IMR-90 (cell line): ENCODE data around the gene RNASE3. TPM values are rescaled to one million over a fixed set of nuclear protein-coding genes. Genes with fewer than 3 reads are reported as not detected.
"Not testable (repeated sequence)": the region's sequence is repeated elsewhere in the genome, so short reads cannot be mapped to it uniquely, and the experiment has no call there.

Experiments used
- ATAC-seq: fragments of 200-7000 bp; cut with Tn5 transposase; 2 replicates; pipeline ENCODE4 v1.9.1; 2020; ENCODE audit warnings: low read depth, mild to moderate bottlenecking, moderate library complexity
- BruUV-seq: library from RNA; stranded (reverse); fragments of 400-500 nt; replicated peaks from 2 replicates; lab custom pipeline; 2021; lab: Mats Ljungman, UMichigan
- CTCF ChIA-PET: fragments of 300-600 bp; formaldehyde crosslinking; extraction: SDS; loops from one replicate; lab custom pipeline; 2021; ENCODE audit warnings: antibody characterized with exemption; lab: Yijun Ruan, JAX
- POLR2A ChIA-PET: fragments of 300-600 bp; sonication (Branson Sonifier 250); formaldehyde crosslinking; loops from one replicate; lab custom pipeline; 2022; ENCODE audit warnings: antibody characterized with exemption; ENCODE audit not compliant: unreplicated experiment; lab: Charles Lee
- DNase-seq: peaks from one replicate; pipeline ENCODE4 v3.0.0; 2013
- H2AFZ ChIP-seq: replicated peaks from 2 replicates; pipeline ENCODE3; 2013; ENCODE audit warnings: low read length, mild to moderate bottlenecking; ENCODE audit not compliant: poor library complexity
- H2AK5ac ChIP-seq: 2 replicates; pipeline ENCODE4 v1.6.1; 2013; ENCODE audit warnings: low read depth, low read length, inconsistent platforms
- H2AK9ac ChIP-seq: replicated peaks from 2 replicates; pipeline ENCODE3; 2013; ENCODE audit warnings: mild to moderate bottlenecking, low read depth, low read length, moderate library complexity; ENCODE audit not compliant: poor library complexity
- H2BK120ac ChIP-seq: 2 replicates; pipeline ENCODE4 v1.6.1; 2013; ENCODE audit warnings: low read depth, low read length, inconsistent platforms
- H2BK15ac ChIP-seq: 3 replicates; pipeline ENCODE4 v1.6.1; 2013; ENCODE audit warnings: low read depth, low read length, inconsistent platforms
- H2BK20ac ChIP-seq: 2 replicates; pipeline ENCODE4 v1.6.1; 2013; ENCODE audit warnings: low read depth, mild to moderate bottlenecking, inconsistent platforms, low read length, moderate library complexity
- H2BK5ac ChIP-seq: 2 replicates; pipeline ENCODE4 v1.6.1; 2013; ENCODE audit warnings: mild to moderate bottlenecking, low read depth, low read length, inconsistent platforms; ENCODE audit not compliant: poor library complexity, severe bottlenecking
- H3K14ac ChIP-seq: replicated peaks from 2 replicates; pipeline ENCODE4 v1.6.1; 2013; ENCODE audit warnings: low read depth, low read length, inconsistent platforms
- H3K18ac ChIP-seq: 2 replicates; pipeline ENCODE4 v1.6.1; 2013; ENCODE audit warnings: low read depth, low read length, control low read depth
- H3K23ac ChIP-seq: 2 replicates; pipeline ENCODE4 v1.6.1; 2013; ENCODE audit warnings: low read depth, low read length, inconsistent platforms
- H3K27ac ChIP-seq: 2 replicates; pipeline ENCODE4 v1.5.1; 2013; ENCODE audit warnings: mild to moderate bottlenecking, control low read depth, low read length; ENCODE audit not compliant: insufficient read depth
- H3K27me3 ChIP-seq: 2 replicates; pipeline ENCODE4 v1.6.1; 2013; ENCODE audit warnings: low read length; ENCODE audit not compliant: control insufficient read depth, insufficient read depth
- H3K36me3 ChIP-seq: 2 replicates; pipeline ENCODE4 v1.6.1; 2013; ENCODE audit warnings: low read length, mixed read lengths; ENCODE audit not compliant: control insufficient read depth, insufficient read depth
- H3K4ac ChIP-seq: 2 replicates; pipeline ENCODE4 v1.6.1; 2013; ENCODE audit warnings: low read depth, low read length, inconsistent platforms
- H3K4me1 ChIP-seq: 2 replicates; pipeline ENCODE4 v1.6.1; 2013; ENCODE audit warnings: low read length, mixed read lengths; ENCODE audit not compliant: control insufficient read depth, insufficient read depth
- H3K4me2 ChIP-seq: 2 replicates; pipeline ENCODE4 v1.6.1; 2013; ENCODE audit warnings: low read depth, mild to moderate bottlenecking, control low read depth, low read length, moderate library complexity
- H3K4me3 ChIP-seq: 2 replicates; pipeline ENCODE4 v1.5.1; 2013; ENCODE audit warnings: low read depth, mild to moderate bottlenecking, control low read depth, low read length, moderate library complexity; ENCODE audit not compliant: insufficient read depth
- H3K56ac ChIP-seq: 2 replicates; pipeline ENCODE4 v1.6.1; 2013; ENCODE audit warnings: low read length, inconsistent platforms; ENCODE audit not compliant: insufficient read depth; ENCODE audit errors: extremely low read depth
- H3K79me1 ChIP-seq, 2 experiments: 2 replicates each; pipeline ENCODE4 v1.6.1; 2013; ENCODE audit warnings: low read length in 2 of 2, inconsistent platforms in 1 of 2, low read depth in 1 of 2
- H3K9ac ChIP-seq: 2 replicates; pipeline ENCODE4 v1.6.1; 2013; ENCODE audit warnings: low read depth, low read length, control low read depth
- H3K9me1 ChIP-seq: 2 replicates; pipeline ENCODE4 v1.6.1; 2013; ENCODE audit warnings: low read length, inconsistent platforms; ENCODE audit not compliant: insufficient read depth
- H3K9me3 ChIP-seq: 2 replicates; pipeline ENCODE4 v1.6.1; 2013; ENCODE audit warnings: low read length; ENCODE audit not compliant: control insufficient read depth, insufficient read depth
- H4K20me1 ChIP-seq: 2 replicates; pipeline ENCODE4 v1.6.1; 2013; ENCODE audit warnings: low read length, inconsistent platforms; ENCODE audit not compliant: insufficient read depth
- H4K5ac ChIP-seq: 2 replicates; pipeline ENCODE4 v1.6.1; 2013; ENCODE audit warnings: mild to moderate bottlenecking, low read depth, low read length, control low read depth
- H4K8ac ChIP-seq, 2 experiments: 2 replicates each; pipeline ENCODE4 v1.6.1; 2013; ENCODE audit warnings: low read depth in 2 of 2, low read length in 2 of 2, control low read depth in 1 of 2, inconsistent platforms in 1 of 2
- H4K91ac ChIP-seq: 2 replicates; pipeline ENCODE4 v1.6.1; 2013; ENCODE audit warnings: low read depth, low read length, inconsistent platforms; ENCODE audit not compliant: insufficient read depth
- CEBPB ChIP-seq: IDR thresholded peaks from 2 replicates; pipeline ENCODE4 v1.6.1; 2012; ENCODE audit warnings: low read depth, low read length, improper control_type of control experiment
- WGBS, 2 experiments: methylation state at CpG; one replicate each; pipeline versions ENCODE4 v1.1.5 to v1.1.7; 2013; ENCODE audit warnings: missing lambda C conversion rate in 2 of 2; ENCODE audit not compliant: insufficient read length in 1 of 2; ENCODE audit errors: extremely low coverage in 2 of 2; 5-methylcytosine and 5-hydroxymethylcytosine counted together
- dilution Hi-C: fragments of 300-500 bp; cut with HindIII; formaldehyde crosslinking; loops from one replicate; pipeline ENCODE4 v1.14.3; 2018; ENCODE audit warnings: low sequenced_read_pairs; ENCODE audit not compliant: unreplicated experiment
- in situ Hi-C: fragments of 300-500 bp; cut with MboI; formaldehyde crosslinking; loops from 3 replicates; pipeline ENCODE4 v1.14.3; 2019; ENCODE audit warnings: low sequenced_read_pairs, inconsistent platforms, mixed read lengths
- intact Hi-C: fragments of 100-400 bp; cut with micrococcal nuclease; formaldehyde crosslinking; loops from 2 replicates; pipeline ENCODE4 v1.10.0; 2022
- polyA plus RNA-seq, 3 experiments: library from polyadenylated mRNA; depleted of rRNA; stranded (reverse); fragments of >200 nt; gene quantifications; 2 replicates each; pipeline ENCODE4 v1.2.3, GENCODE V29; 2012; ENCODE audit warnings: low replicate concordance in 1 of 3
- total RNA-seq: library from RNA; depleted of rRNA; stranded (reverse); fragments of >200 nt; gene quantifications from 2 replicates; pipeline ENCODE4 v1.2.3, GENCODE V29; 2012

The RNASE3 gene
- total and polyA plus RNA-seq, 2 of the 4 experiments (the other 2 are of a cell fraction): not detected

DNA sequence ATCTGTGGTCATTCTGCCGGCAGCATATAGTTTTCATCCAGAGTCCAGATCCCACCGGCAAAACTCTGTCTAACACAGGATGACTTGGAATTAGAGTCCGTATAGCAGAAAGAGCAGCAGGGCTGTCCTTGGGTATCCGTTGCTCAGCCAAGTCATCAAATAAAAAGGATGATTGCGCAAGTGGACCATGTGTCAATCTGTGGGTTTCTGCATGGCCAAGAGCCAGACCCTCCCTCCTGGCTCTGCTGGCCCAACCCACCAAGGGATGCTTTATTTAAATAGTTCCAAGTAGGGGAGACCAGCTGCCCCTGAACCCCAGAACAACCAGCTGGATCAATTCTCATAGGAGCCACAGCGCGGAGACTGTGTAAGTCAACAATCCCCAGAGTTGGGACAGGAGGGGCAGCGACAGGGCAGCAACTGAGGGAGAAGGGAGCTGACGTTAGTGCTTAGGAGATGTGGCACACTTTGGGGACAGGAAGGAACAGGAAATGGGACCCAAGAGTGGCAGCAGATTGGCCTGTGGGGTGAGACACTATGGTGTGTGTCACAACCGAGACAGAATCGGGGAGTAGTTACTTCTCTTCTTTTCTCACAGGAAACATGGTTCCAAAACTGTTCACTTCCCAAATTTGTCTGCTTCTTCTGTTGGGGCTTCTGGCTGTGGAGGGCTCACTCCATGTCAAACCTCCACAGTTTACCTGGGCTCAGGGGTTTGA lies 28.0 kb downstream of the RNASE3 start:
- H4K5ac ChIP-seq, dilution Hi-C loops, in situ Hi-C loops, CTCF ChIA-PET, H3K18ac ChIP-seq, H3K9me3 ChIP-seq, H3K36me3 ChIP-seq, H4K8ac ChIP-seq, H3K4me3 ChIP-seq, H3K27me3 ChIP-seq, H2BK15ac ChIP-seq, intact Hi-C loops, H3K4ac ChIP-seq, H2AK9ac ChIP-seq, POLR2A ChIA-PET, H3K4me2 ChIP-seq, H2AFZ ChIP-seq, H2AK5ac ChIP-seq, H2BK5ac ChIP-seq, H2BK120ac ChIP-seq, H3K9ac ChIP-seq, H3K14ac ChIP-seq, H4K20me1 ChIP-seq, H3K4me1 ChIP-seq, H2BK20ac ChIP-seq, H3K79me1 ChIP-seq, H3K9me1 ChIP-seq, H3K23ac ChIP-seq, ATAC-seq, H3K27ac ChIP-seq, H4K91ac ChIP-seq, DNase-seq, BruUV-seq, H3K56ac ChIP-seq: not testable (repeated sequence)
- WGBS, 2 experiments: 87% methylated on average over 3 of the region's 11 CpGs; no CpG with 5 or more reads in 1 of the 2 experiments
- TF ChIP-seq CEBPB: peak; percentile 2; the same call in 1 of the 2 replicates

DNA sequence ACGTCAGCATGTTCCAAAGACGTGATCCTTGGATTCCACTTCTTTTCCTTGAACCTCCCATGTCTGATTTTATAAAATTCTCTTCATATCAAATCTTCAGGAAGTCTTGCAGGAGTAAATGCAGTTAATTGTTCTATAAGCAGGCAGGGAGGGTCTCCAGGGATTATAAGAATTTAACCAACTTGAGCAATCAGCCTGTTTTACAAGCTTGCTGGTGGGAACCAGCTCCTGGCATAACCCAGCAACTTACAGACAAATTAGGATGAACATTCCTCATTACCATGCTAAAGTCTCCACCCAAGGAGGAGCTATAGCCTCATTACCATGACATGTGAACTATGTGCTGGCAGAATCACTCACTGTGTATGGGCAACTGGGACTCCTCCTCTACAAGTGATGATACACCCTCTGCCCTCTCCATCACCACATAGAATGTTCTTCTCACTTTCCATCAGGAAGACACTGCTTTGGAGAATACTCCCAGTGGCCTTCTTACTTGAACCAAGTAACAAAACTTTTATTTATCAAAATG lies 32.6 kb downstream of the RNASE3 start:
- H3K4me2 ChIP-seq, H3K14ac ChIP-seq, H2AK9ac ChIP-seq, H2AK5ac ChIP-seq, H2AFZ ChIP-seq, H2BK15ac ChIP-seq, H3K9me3 ChIP-seq, H3K23ac ChIP-seq, POLR2A ChIA-PET, H3K79me1 ChIP-seq, H3K9me1 ChIP-seq, H2BK5ac ChIP-seq, H3K56ac ChIP-seq, intact Hi-C loops, H3K4me3 ChIP-seq, in situ Hi-C loops, H3K4me1 ChIP-seq, DNase-seq, H4K8ac ChIP-seq, dilution Hi-C loops, H3K18ac ChIP-seq, H2BK20ac ChIP-seq, H2BK120ac ChIP-seq, H3K4ac ChIP-seq, CTCF ChIA-PET, BruUV-seq, H3K27me3 ChIP-seq, H3K9ac ChIP-seq, H4K91ac ChIP-seq, H3K27ac ChIP-seq, H3K36me3 ChIP-seq, ATAC-seq, H4K5ac ChIP-seq, H4K20me1 ChIP-seq: not testable (repeated sequence)
- WGBS, 2 experiments: no CpG with 5 or more reads among the region's 2 CpGs
